ENCODE results near the gene HIPK2. TPM values are rescaled to one million over a fixed set of nuclear protein-coding genes. Genes with fewer than 3 reads are reported as not detected.

Gene HIPK2
- total RNA-seq, 1 experiment from 2014 or later, result 64.3 TPM

DNA sequence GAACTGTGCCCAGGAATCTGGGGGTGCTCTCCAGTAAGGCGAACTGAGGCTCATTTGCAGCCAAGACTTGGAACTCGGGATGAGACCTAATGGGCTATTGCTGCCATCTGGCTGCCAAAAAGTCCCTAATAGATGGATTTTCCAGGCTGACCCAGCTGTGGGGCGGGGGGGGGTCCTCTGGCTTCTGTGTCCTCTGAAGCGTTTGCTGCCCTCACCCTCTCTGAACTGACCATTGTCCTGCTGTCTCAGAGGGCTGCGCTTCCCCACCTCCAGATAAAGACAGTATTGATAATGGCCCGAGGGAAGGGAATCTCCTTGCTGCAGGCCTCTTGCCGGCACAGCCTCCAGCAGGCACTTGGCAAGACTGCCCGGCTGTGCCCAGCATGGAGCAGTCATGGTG, 207.7 kb downstream of the HIPK2 start:
- Mint-ChIP-seq H3K27ac (ENCODE audit: low read depth, unreplicated experiment) (no peak overlapping the region), H3K36me3 (ENCODE audit: insufficient read depth, unreplicated experiment) (peaks cover 70% of the 10 kb centered on the region), H3K4me1 (ENCODE audit: insufficient read depth, unreplicated experiment) (no peaks in the 10 kb centered on the region), H3K9me3 (ENCODE audit: unreplicated experiment) (no peaks in the 10 kb centered on the region), H3K4me3 (ENCODE audit: unreplicated experiment) (no peak overlapping the region), H3K27me3 (ENCODE audit: insufficient read depth, unreplicated experiment) (no peaks in the 10 kb centered on the region)
- no peak for TF ChIP-seq CTCF (IDR thresholded peaks at IDR 0.05; ENCODE audit: unreplicated experiment)
- DNase-seq (ENCODE audit: unreplicated experiment), result no peak
- ChIA-PET POLR2A (no interaction called here), CTCF (interaction anchor here (0.6 to 2.2 kb wide), 5 partner anchors 22 to 873 kb away, joined by 3 to 10 read pairs (median 5); no protein-coding TSS in a partner anchor)
- intact Hi-C loops (cut with micrococcal nuclease), result no loop called here
- no TSS peak for BruUV-seq (replicated peaks)

GRCh38 chr7:139568813-139569490, 208.8 kb downstream of the HIPK2 start:
- intact Hi-C loops (cut with micrococcal nuclease), result no loop called here
- no peak for DNase-seq (ENCODE audit: unreplicated experiment)
- no peak overlapping the region for H3K27ac Mint-ChIP-seq (ENCODE audit: low read depth, unreplicated experiment)
- H3K36me3 Mint-ChIP-seq (ENCODE audit: insufficient read depth, unreplicated experiment), result peaks cover 70% of the 10 kb centered on the region
- no peaks in the 10 kb centered on the region for H3K27me3 Mint-ChIP-seq (ENCODE audit: insufficient read depth, unreplicated experiment)
- TF ChIP-seq CTCF (IDR thresholded peaks at IDR 0.05; ENCODE audit: unreplicated experiment), result no peak
- H3K9me3 Mint-ChIP-seq (ENCODE audit: unreplicated experiment), result no peaks in the 10 kb centered on the region
- BruUV-seq (replicated peaks), result no TSS peak
- CTCF ChIA-PET, result interaction anchor here (1.1 to 2.2 kb wide), 2 partner anchors 29 to 69 kb away, joined by 5 to 10 read pairs; no protein-coding TSS in a partner anchor
- no peaks in the 10 kb centered on the region for H3K4me1 Mint-ChIP-seq (ENCODE audit: insufficient read depth, unreplicated experiment)
- H3K4me3 Mint-ChIP-seq (ENCODE audit: unreplicated experiment), result no peak overlapping the region
- POLR2A ChIA-PET, result interaction anchor here (0.6 to 1.3 kb wide), 2 partner anchors 27 to 130 kb away, joined by 3 read pairs; no protein-coding TSS in a partner anchor

DNA sequence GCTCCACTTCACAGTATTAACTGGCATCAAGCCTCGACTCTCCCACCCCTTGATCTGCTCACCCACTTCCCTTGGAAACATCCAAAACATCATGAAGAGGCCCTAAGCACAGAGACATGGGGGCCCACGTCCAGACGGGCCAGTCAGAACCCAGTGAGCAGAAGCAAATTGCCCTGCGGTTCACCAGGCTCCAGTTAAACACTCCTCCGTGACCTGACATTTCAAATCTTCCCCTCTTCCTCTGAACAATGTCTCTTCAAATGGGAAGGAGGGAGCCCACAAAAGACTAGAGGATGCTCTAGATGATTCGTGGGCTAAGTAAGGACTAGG, 209.5 kb downstream of the HIPK2 start:
- Mint-ChIP-seq H3K27me3 (ENCODE audit: insufficient read depth, unreplicated experiment) (no peaks in the 10 kb centered on the region), H3K4me1 (ENCODE audit: insufficient read depth, unreplicated experiment) (no peaks in the 10 kb centered on the region), H3K27ac (ENCODE audit: low read depth, unreplicated experiment) (no peak overlapping the region), H3K9me3 (ENCODE audit: unreplicated experiment) (no peaks in the 10 kb centered on the region), H3K4me3 (ENCODE audit: unreplicated experiment) (no peak overlapping the region), H3K36me3 (ENCODE audit: insufficient read depth, unreplicated experiment) (peaks cover 64% of the 10 kb centered on the region)
- ChIA-PET CTCF (interaction anchor here (1.1 kb wide), 1 partner anchor 30 kb away, joined by 5 read pairs; no protein-coding TSS in a partner anchor), POLR2A (no interaction called here)
- BruUV-seq (replicated peaks), result no TSS peak
- no peak for TF ChIP-seq CTCF (IDR thresholded peaks at IDR 0.05; ENCODE audit: unreplicated experiment)
- DNase-seq (ENCODE audit: unreplicated experiment), result no peak
- intact Hi-C loops (cut with micrococcal nuclease), result no loop called here

GRCh38 chr7:139567647-139568345, 210.0 kb downstream of the HIPK2 start:
- Mint-ChIP-seq H3K27me3 (ENCODE audit: insufficient read depth, unreplicated experiment) (no peaks in the 10 kb centered on the region), H3K36me3 (ENCODE audit: insufficient read depth, unreplicated experiment) (peaks cover 59% of the 10 kb centered on the region), H3K4me1 (ENCODE audit: insufficient read depth, unreplicated experiment) (no peaks in the 10 kb centered on the region), H3K27ac (ENCODE audit: low read depth, unreplicated experiment) (no peak overlapping the region), H3K9me3 (ENCODE audit: unreplicated experiment) (no peaks in the 10 kb centered on the region), H3K4me3 (ENCODE audit: unreplicated experiment) (no peak overlapping the region)
- ChIA-PET POLR2A (no interaction called here), CTCF (no interaction called here)
- intact Hi-C loops (cut with micrococcal nuclease), result no loop called here
- BruUV-seq (replicated peaks), result no TSS peak
- no peak for DNase-seq (ENCODE audit: unreplicated experiment)
- TF ChIP-seq CTCF (IDR thresholded peaks at IDR 0.05; ENCODE audit: unreplicated experiment), result no peak
